ENCODE results near the gene AMMECR1L.
A peak's percentile ranks its signal among the peaks of the same experiment; 100 is the strongest.

AMMECR1L gene

DNA sequence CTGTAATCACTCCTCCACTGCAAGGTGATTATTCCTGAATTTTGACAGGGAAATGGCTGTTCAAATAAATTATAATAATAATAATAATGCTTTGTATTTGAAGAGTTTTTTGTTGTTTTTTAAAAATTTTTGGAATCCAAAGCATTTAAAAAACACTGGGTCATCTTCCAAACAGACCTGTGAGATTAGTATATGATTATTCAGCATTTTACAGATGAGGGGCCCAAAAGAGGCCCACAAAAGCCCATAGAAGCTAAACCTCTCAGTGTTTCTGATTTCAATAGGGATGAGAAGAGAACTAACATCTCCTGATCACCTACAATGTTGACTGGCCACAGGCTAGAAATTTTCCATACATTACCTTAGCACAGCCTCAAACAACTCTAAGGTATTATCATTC is 19.8 kb downstream of the AMMECR1L start:
- H3K9ac ChIP-seq (ENCODE audit: low read length in 2 of 2): no peak overlapping the region
- no peaks in the 10 kb centered on the region for H3K9me3 ChIP-seq (ENCODE audit: control insufficient read depth in 2 of 2, low read length in 2 of 2)
- H3K27ac ChIP-seq (ENCODE audit: low read length): no peak overlapping the region
- H3K27me3 ChIP-seq (ENCODE audit: control insufficient read depth in 1 of 2, insufficient read depth in 2 of 2, low read length in 2 of 2): no peaks in the 10 kb centered on the region
- no peak overlapping the region for H3K4me3 ChIP-seq (ENCODE audit: low read length in 2 of 2)
- H3K4me1 ChIP-seq (ENCODE audit: control insufficient read depth, insufficient read depth, low read length): no peaks in the 10 kb centered on the region
- H3K36me3 ChIP-seq (ENCODE audit: control insufficient read depth in 2 of 2, insufficient read depth in 2 of 2, low read length in 2 of 2): peaks cover 47 to 56% of the 10 kb centered on the region in 2 donors

DNA sequence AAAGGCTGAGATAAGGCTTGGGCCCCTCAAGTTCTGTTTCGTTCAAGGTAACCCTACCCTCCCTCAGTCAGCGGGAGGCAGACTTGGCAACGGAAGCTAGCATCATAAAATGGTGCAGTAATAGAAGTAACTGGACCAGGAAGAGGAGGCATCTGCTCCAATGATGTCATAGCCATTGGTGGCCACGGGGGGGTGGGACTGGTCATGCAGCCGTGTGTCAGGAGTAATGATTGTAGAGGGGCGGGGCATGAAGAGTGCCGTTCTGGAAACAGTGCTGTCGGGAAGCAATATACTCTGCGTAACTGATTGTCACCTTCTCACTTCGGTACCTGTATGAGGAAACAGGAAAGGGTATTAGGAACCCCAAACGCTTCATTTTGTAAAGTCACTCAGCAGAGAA is 20.9 kb downstream of the AMMECR1L start:
- Histone ChIP-seq H3K9ac (ENCODE audit: low read length in 2 of 2) (no peak overlapping the region), H3K27me3 (ENCODE audit: control insufficient read depth in 1 of 2, insufficient read depth in 2 of 2, low read length in 2 of 2) (no peaks in the 10 kb centered on the region), H3K27ac (ENCODE audit: low read length) (no peak overlapping the region), H3K9me3 (ENCODE audit: control insufficient read depth in 2 of 2, low read length in 2 of 2) (no peaks in the 10 kb centered on the region), H3K4me3 (ENCODE audit: low read length in 2 of 2) (no peak overlapping the region), H3K36me3 (ENCODE audit: control insufficient read depth in 2 of 2, insufficient read depth in 2 of 2, low read length in 2 of 2) (peaks cover 44 to 49% of the 10 kb centered on the region in 2 donors), H3K4me1 (ENCODE audit: control insufficient read depth, insufficient read depth, low read length) (no peaks in the 10 kb centered on the region)

DNA sequence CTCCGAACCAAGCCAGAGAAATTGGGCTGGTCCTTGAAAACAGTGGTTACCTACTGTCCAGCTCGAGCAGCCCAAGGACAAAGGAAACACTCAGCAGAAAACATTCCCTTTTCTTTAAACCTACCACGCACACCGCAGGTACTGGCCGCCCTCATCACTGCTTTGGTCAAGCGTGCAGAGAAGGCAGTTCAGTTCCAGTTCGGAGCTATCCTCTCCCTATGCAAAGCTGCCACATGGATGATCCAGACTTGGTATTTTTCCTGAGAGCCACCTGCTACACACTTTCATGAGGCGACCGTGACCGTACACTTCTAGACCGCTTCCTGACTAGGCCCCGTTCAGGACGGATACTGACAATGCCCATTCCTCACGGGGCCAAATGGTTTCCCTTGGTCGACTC is 23.5 kb downstream of the AMMECR1L start:
- Histone ChIP-seq H3K4me1 (ENCODE audit: control insufficient read depth, insufficient read depth, low read length) (peaks cover 4% of the 10 kb centered on the region), H3K27ac (ENCODE audit: low read length) (no peak overlapping the region), H3K9ac (ENCODE audit: low read length in 2 of 2) (no peak overlapping the region), H3K9me3 (ENCODE audit: control insufficient read depth in 2 of 2, low read length in 2 of 2) (no peaks in the 10 kb centered on the region), H3K36me3 (ENCODE audit: control insufficient read depth in 2 of 2, insufficient read depth in 2 of 2, low read length in 2 of 2) (peaks cover 28 to 35% of the 10 kb centered on the region in 2 donors), H3K4me3 (ENCODE audit: low read length in 2 of 2) (no peak overlapping the region), H3K27me3 (ENCODE audit: control insufficient read depth in 1 of 2, insufficient read depth in 2 of 2, low read length in 2 of 2) (no peaks in the 10 kb centered on the region)

DNA sequence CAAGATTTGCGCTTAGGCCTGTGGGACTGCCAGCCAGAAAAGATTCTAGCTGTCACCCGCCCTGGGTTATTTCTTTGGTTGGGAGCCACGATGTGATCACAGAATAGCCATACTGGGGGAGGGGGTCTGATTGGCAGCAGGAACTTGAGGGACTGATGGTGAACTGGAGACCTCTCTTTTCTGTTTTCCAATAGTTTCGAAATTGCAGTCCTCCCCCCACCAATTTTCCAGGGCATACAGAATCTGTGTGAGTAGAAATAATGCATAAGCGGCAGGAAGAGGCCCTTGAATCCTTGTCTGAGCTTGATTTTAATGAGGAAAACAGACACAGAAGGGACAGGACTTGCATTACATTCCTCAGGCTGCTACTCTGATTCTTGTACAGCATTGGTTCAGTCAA is 25.6 kb downstream of the AMMECR1L start:
- no peak overlapping the region for H3K9ac ChIP-seq (ENCODE audit: low read length in 2 of 2)
- H3K36me3 ChIP-seq (ENCODE audit: control insufficient read depth in 2 of 2, insufficient read depth in 2 of 2, low read length in 2 of 2): peaks cover 15 to 21% of the 10 kb centered on the region in 2 donors
- H3K4me3 ChIP-seq (ENCODE audit: low read length in 2 of 2): no peak overlapping the region
- H3K9me3 ChIP-seq (ENCODE audit: control insufficient read depth in 2 of 2, low read length in 2 of 2): no peaks in the 10 kb centered on the region
- no peak overlapping the region for H3K27ac ChIP-seq (ENCODE audit: low read length)
- peaks cover 15% of the 10 kb centered on the region for H3K4me1 ChIP-seq (ENCODE audit: control insufficient read depth, insufficient read depth, low read length)
- H3K27me3 ChIP-seq (ENCODE audit: control insufficient read depth in 1 of 2, insufficient read depth in 2 of 2, low read length in 2 of 2): no peaks in the 10 kb centered on the region

DNA sequence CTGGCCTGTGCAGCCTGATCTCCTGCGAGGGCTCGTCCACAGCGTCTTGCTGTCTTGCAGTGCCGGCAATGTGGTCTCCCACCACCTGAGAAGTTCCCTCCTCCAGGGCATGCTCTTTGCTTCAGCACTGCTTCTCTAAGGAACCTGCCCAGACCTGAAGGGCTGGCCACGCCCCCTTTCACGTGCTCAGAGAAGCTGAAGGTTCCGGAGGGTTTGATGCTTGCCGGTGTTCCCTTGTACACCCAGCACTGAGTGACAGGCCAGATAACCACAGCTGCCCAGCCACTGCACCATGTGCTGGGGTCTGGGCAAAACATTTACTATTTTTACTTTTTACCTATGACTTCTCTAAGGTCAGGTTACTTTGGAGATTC is 26.1 kb downstream of the AMMECR1L start:
- H3K4me1 ChIP-seq (ENCODE audit: control insufficient read depth, insufficient read depth, low read length): peaks cover 15% of the 10 kb centered on the region
- peaks cover 11 to 17% of the 10 kb centered on the region in 2 donors for H3K36me3 ChIP-seq (ENCODE audit: control insufficient read depth in 2 of 2, insufficient read depth in 2 of 2, low read length in 2 of 2)
- H3K4me3 ChIP-seq (ENCODE audit: low read length in 2 of 2): no peak overlapping the region
- no peak overlapping the region for H3K9ac ChIP-seq (ENCODE audit: low read length in 2 of 2)
- H3K27ac ChIP-seq (ENCODE audit: low read length): no peak overlapping the region
- no peaks in the 10 kb centered on the region for H3K27me3 ChIP-seq (ENCODE audit: control insufficient read depth in 1 of 2, insufficient read depth in 2 of 2, low read length in 2 of 2)
- H3K9me3 ChIP-seq (ENCODE audit: control insufficient read depth in 2 of 2, low read length in 2 of 2): no peaks in the 10 kb centered on the region

DNA sequence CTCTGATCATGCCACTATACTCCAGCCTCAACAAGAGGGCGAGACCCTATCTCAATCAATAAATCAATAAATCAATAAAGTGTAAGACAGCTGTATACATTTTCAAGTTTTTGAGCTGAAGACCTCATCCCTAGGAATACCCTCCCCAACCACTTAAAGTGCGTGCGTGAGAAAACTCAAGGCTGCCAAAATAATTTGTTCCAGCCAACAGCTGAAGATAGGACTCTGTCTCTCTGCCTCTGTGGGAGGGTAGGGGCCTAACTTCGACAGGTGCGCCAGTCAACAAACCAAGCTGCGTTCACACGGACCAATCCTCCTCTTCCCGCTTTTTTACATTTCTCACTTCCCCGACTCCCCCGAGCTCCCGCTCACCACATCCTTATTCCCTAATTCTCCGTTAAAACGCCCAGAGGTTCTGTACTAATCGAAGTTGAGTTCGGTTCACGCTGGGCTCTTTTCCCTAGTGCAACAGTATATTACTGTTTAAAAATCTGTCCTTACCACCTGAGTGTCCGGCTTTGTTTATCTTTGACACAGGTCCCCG is 28.4 kb downstream of the AMMECR1L start:
- H3K27me3 ChIP-seq (ENCODE audit: control insufficient read depth in 1 of 2, insufficient read depth in 2 of 2, low read length in 2 of 2): no peaks in the 10 kb centered on the region

DNA sequence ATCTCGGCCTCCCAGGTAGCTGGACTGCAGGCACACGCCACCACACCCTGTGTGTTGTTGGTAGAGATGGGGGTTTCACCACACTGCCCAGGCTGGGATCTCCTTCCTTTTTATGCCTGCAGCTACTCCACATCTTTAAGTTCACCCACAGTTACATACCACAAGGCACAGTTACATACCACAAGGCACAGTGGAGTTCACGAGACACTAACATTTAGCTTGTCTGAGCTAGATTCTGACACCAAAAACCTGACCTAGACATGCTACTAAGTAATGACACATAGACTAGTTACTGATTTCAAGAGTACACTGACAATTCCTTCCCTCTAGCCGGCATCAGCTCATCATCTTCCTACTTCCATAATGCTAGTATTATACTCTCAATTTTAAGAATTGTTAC is 32.1 kb downstream of the AMMECR1L start:
- Histone ChIP-seq H3K4me3 (ENCODE audit: low read length in 2 of 2) (no peak overlapping the region), H3K27ac (ENCODE audit: low read length) (no peak overlapping the region), H3K4me1 (ENCODE audit: control insufficient read depth, insufficient read depth, low read length) (peaks cover 15% of the 10 kb centered on the region), H3K9me3 (ENCODE audit: control insufficient read depth in 2 of 2, low read length in 2 of 2) (no peaks in the 10 kb centered on the region), H3K36me3 (ENCODE audit: control insufficient read depth in 2 of 2, insufficient read depth in 2 of 2, low read length in 2 of 2) (peaks cover 7 to 8% of the 10 kb centered on the region in 2 donors), H3K27me3 (ENCODE audit: control insufficient read depth in 1 of 2, insufficient read depth in 2 of 2, low read length in 2 of 2) (no peaks in the 10 kb centered on the region), H3K9ac (ENCODE audit: low read length in 2 of 2) (no peak overlapping the region)

More for the DNA sequence above, 28.4 kb downstream of the AMMECR1L start:
- Histone ChIP-seq H3K4me3 (ENCODE audit: low read length in 2 of 2) (peak overlapping the region; percentile 67 to 91), H3K36me3 (ENCODE audit: control insufficient read depth in 2 of 2, insufficient read depth in 2 of 2, low read length in 2 of 2) (no peaks in the 10 kb centered on the region), H3K4me1 (ENCODE audit: control insufficient read depth, insufficient read depth, low read length) (peaks cover 15% of the 10 kb centered on the region), H3K9me3 (ENCODE audit: control insufficient read depth in 2 of 2, low read length in 2 of 2) (no peaks in the 10 kb centered on the region), H3K9ac (ENCODE audit: low read length in 2 of 2) (peak overlapping the region; percentile 84 to 94), H3K27ac (ENCODE audit: low read length) (peak overlapping the region; percentile 41)

DNA sequence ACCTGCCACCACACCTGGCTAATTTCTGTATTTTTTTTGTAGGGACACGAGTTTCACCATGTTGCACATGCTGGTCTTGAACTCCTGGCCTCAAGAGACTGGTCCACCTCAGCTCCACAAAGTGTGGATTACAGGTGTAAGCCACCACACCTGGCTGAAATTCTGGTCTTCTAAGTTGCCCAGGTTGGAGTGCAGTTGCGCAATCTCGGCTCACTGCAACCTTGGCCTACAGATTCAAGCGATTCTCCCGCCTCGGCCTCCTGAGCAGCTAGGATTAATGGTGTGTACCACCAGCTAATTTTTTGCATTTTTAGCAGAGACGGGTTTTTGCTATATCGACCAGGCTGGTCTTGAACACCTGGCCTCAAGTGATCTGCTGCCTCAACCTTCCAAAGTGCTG is 33.4 kb downstream of the AMMECR1L start:
- H3K27me3 ChIP-seq (ENCODE audit: control insufficient read depth in 1 of 2, insufficient read depth in 2 of 2, low read length in 2 of 2): no peaks in the 10 kb centered on the region
- no peak overlapping the region for H3K4me3 ChIP-seq (ENCODE audit: low read length in 2 of 2)
- peaks cover 12 to 13% of the 10 kb centered on the region in 2 donors for H3K36me3 ChIP-seq (ENCODE audit: control insufficient read depth in 2 of 2, insufficient read depth in 2 of 2, low read length in 2 of 2)
- H3K27ac ChIP-seq (ENCODE audit: low read length): no peak overlapping the region
- H3K9ac ChIP-seq (ENCODE audit: low read length in 2 of 2): no peak overlapping the region
- peaks cover 12% of the 10 kb centered on the region for H3K4me1 ChIP-seq (ENCODE audit: control insufficient read depth, insufficient read depth, low read length)
- H3K9me3 ChIP-seq (ENCODE audit: control insufficient read depth in 2 of 2, low read length in 2 of 2): no peaks in the 10 kb centered on the region

DNA sequence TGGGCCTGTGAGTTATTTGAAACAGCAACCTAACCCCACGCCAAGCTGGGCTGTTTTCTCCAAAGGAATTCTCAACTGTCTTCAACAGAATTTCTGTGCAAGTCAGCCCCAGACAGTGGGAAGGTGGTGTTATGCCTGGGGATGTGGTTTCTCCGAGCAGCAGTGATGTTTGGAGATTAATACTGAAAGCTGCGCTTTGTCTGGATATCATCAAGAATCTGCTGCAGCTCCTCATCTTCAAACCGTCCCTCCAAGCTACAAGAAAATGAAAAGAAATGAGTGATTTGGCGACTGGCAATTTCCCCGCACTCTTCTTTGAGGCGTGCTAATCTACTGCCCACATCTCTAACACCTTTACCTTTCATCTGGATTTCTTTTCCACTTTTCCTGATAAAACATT is 37.8 kb downstream of the AMMECR1L start:
- no peaks in the 10 kb centered on the region for H3K9me3 ChIP-seq (ENCODE audit: control insufficient read depth in 2 of 2, low read length in 2 of 2)
- no peaks in the 10 kb centered on the region for H3K4me1 ChIP-seq (ENCODE audit: control insufficient read depth, insufficient read depth, low read length)
- H3K27me3 ChIP-seq (ENCODE audit: control insufficient read depth in 1 of 2, insufficient read depth in 2 of 2, low read length in 2 of 2): no peaks in the 10 kb centered on the region
- no peak overlapping the region for H3K4me3 ChIP-seq (ENCODE audit: low read length in 2 of 2)
- H3K9ac ChIP-seq (ENCODE audit: low read length in 2 of 2): no peak overlapping the region
- H3K36me3 ChIP-seq (ENCODE audit: control insufficient read depth in 2 of 2, insufficient read depth in 2 of 2, low read length in 2 of 2): peaks cover 24 to 30% of the 10 kb centered on the region in 2 donors
- H3K27ac ChIP-seq (ENCODE audit: low read length): no peak overlapping the region

DNA sequence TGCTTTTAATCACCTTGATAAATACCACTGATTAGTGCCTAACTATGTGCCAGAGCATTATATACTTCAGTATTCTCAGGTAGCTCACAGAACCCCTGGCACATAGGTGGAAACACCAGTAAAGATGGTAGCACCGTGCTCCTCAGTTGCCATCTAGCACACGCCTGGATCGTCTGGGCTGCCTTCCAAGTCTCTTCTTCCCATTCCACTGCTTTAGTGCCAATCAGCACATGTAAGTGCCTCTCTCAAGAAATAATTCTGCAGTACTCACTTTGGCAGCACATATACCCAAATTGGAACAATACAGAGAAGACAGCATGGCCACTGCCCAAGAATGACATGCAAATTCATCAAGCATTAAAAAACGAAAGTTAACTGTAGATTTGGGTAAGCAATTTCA is 40.8 kb downstream of the AMMECR1L start:
- H3K36me3 ChIP-seq (ENCODE audit: control insufficient read depth in 2 of 2, insufficient read depth in 2 of 2, low read length in 2 of 2): peaks cover 21 to 26% of the 10 kb centered on the region in 2 donors
- no peaks in the 10 kb centered on the region for H3K4me1 ChIP-seq (ENCODE audit: control insufficient read depth, insufficient read depth, low read length)
- no peak overlapping the region for H3K27ac ChIP-seq (ENCODE audit: low read length)
- no peak overlapping the region for H3K4me3 ChIP-seq (ENCODE audit: low read length in 2 of 2)
- H3K9ac ChIP-seq (ENCODE audit: low read length in 2 of 2): no peak overlapping the region
- H3K27me3 ChIP-seq (ENCODE audit: control insufficient read depth in 1 of 2, insufficient read depth in 2 of 2, low read length in 2 of 2): no peaks in the 10 kb centered on the region
- H3K9me3 ChIP-seq (ENCODE audit: control insufficient read depth in 2 of 2, low read length in 2 of 2): no peaks in the 10 kb centered on the region

DNA sequence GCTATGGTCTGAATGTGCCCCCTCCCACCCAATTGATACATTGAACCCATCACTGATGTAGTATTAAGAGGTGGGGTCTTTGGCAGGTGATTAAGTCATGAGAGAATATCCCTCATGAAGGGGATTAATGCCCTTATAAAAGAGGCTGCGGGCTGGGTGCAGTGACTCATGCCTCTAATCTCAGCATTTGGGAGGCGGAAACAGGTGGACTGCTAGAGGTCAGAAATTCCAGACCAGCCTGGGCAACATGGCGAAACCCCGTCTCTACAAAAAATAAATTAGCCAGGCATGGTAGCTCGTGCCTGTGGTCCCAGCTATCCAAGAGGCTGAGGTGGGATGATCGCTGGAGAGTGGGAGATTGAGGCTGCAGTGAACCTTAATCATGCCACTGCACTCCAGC is 42.1 kb downstream of the AMMECR1L start:
- H3K4me3 ChIP-seq (ENCODE audit: low read length in 2 of 2): no peak overlapping the region
- H3K36me3 ChIP-seq (ENCODE audit: control insufficient read depth in 2 of 2, insufficient read depth in 2 of 2, low read length in 2 of 2): peaks cover 16 to 23% of the 10 kb centered on the region in 2 donors

More for the DNA sequence above, 42.1 kb downstream of the AMMECR1L start:
- H3K27ac ChIP-seq (ENCODE audit: low read length): no peak overlapping the region
- no peaks in the 10 kb centered on the region for H3K9me3 ChIP-seq (ENCODE audit: control insufficient read depth in 2 of 2, low read length in 2 of 2)
- no peaks in the 10 kb centered on the region for H3K27me3 ChIP-seq (ENCODE audit: control insufficient read depth in 1 of 2, insufficient read depth in 2 of 2, low read length in 2 of 2)
- no peak overlapping the region for H3K9ac ChIP-seq (ENCODE audit: low read length in 2 of 2)
- H3K4me1 ChIP-seq (ENCODE audit: control insufficient read depth, insufficient read depth, low read length): no peaks in the 10 kb centered on the region

Measured in stomach smooth muscle (tissue), 2 donors.